Stimulated activated CD4-positive, alpha-beta T cell treated with anti-CD3 and anti-CD28 coated beads, Interleukin-1b, Interleukin-23, amount 100 ng/mL, for 1 hour (primary cell): ENCODE measurements around the gene FADS6.
"Not testable (repeated sequence)": the region's sequence is repeated elsewhere in the genome, so short reads cannot be mapped to it uniquely, and the experiment has no call there.

Experiments used
- DNase-seq, 2 donors: peaks; one replicate each; pipeline ENCODE4 v3.0.0-alpha.2; 2020; ENCODE audit warnings: low read depth in 2 of 2

FADS6 gene

DNA sequence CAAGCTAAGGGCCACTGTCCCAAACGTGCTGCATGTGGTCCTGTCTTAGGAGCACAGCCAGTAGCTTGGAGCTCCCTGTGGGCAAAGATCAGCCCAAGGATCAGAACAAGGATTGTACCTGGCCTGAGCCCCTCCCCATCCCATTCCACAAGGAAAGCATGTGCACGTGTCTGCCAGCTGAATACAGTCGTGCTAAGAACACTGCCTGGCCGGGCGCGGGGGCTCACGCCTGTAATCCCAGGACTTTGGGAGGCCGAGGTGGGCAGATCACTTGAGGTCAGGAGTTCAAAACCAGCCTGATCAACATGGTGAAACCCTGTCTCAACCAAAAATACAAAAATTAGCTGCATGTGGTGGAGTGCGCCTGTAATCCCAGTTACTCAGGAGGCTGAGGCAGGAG, 23.4 kb downstream of the FADS6 start:
- DNase-seq, result not testable (repeated sequence)

- no peak for DNase-seq
Measured at GRCh38 chr17:74868908-74869255, 24.6 kb downstream of the FADS6 start.

GRCh38 chr17:74868251-74868907, 25.1 kb downstream of the FADS6 start:
- no peak for DNase-seq

DNA sequence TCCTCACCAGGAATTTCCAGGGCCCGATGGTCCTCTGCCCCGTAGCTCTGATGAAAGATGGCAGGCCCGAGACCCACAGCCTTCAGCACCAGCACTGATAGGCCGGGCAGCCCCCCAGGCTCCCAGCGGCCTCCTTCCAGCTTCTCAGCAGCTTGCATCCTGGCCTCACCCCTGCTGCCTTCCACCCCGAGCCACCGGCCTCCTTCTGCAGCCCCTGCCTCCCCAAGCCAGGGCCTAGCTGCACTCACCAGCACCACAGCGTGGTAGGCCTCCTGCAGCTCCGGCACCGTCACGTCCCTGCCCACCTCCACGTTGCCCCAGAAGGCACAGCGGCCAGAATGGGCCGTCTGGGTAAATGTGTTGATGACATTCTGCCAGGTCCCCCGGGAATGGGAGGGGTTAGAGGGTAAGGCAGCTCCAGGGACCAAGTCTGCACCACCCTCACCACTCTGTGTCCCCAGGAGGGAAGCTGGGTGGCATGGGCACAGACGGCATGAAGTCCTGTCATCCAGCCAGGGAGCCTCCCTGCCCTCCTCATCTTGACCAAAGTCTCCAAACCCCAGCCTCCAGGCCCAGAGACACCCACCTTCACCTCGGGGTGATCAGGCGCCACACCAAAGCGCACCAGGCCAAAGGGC, 27.1 kb downstream of the FADS6 start:
- no peak for DNase-seq

DNA sequence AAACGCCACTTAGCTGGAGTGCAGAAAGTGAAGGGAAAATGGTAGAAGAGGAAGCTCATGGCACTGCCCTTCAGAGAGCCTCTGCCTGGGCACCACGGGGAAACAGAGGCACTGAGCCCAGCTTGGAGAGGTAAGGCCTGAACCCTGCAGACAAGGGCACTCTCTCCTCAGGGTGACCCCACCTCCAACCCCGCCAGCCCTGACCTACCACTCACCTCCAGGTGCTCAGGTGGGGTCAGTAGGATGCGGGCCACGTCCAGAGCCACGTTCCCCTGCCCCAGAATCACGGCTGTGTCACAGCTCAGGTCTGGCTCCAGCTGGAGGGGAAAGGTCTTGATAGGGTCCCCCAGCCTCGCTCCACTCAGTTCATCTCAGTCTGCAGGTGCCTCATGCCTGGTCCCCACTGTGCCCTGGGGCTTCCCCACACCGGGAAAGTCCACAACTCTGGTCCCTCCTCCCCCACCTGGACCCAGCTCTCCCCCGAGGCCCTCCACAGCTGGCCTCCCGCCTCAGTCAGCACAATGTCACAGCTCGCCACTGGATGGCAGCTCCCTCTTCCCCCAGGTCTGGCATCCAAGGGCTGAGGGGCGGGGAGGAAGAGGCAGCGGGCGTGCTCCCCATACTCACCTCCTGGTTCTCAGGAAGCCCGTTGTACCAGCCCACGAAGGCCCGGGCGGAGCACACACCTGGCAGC, 27.8 kb downstream of the FADS6 start:
- DNase-seq, result no peak

GRCh38 chr17:74864866-74865395, 28.5 kb downstream of the FADS6 start:
- peak; percentile 42 to 62 for DNase-seq

GRCh38 chr17:74864297-74864865, 29.1 kb downstream of the FADS6 start:
- no peak for DNase-seq

DNA sequence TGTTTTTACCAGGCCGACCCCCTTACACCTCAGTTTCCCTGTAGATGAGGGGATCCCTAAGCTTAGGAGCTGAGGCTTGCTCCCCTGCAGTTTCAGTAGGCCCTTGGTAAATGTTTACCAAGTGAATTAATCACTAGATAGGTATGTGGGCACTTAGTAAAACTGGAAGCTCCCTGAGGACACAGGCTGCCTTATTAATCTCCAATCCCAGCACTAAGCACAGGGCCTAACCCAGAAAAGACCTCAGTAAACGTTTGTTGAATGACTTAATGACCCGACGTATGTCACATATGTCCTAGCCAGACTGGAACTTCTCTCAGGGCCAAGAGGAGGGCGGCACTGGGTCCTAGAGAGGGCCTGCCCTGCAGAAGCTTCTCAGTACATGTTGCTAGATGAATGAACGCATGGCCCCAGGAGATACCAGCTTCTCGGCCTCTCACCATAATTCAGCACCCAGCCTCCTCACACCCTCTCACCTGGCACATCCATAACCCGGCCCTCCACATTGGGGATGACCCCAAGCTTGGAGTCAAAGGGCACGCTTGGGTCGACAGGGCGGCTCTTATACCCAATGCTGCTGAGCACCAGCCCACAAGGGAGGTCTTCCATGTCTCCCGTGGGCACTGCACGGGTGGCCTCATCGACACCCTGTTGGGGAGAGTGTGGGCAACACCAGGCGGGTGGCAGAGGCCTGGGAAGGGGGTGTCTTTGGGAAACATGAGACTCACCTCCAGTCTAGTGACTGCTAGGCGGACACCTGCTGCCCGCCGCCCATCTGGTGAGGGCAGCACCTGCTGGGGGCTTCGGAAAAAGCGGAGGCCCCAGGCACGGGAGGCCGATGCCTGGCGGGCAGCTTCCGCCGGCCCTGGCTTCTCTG, 29.8 kb downstream of the FADS6 start:
- DNase-seq, result no peak

- no peak for DNase-seq
Measured at GRCh38 chr17:74862919-74863318, 30.5 kb downstream of the FADS6 start.

- peak; percentile 40 to 62 for DNase-seq
Measured at GRCh38 chr17:74862108-74862901, 31.1 kb downstream of the FADS6 start.

- no peak for DNase-seq
Measured at GRCh38 chr17:74861662-74862107, 31.7 kb downstream of the FADS6 start.

DNA sequence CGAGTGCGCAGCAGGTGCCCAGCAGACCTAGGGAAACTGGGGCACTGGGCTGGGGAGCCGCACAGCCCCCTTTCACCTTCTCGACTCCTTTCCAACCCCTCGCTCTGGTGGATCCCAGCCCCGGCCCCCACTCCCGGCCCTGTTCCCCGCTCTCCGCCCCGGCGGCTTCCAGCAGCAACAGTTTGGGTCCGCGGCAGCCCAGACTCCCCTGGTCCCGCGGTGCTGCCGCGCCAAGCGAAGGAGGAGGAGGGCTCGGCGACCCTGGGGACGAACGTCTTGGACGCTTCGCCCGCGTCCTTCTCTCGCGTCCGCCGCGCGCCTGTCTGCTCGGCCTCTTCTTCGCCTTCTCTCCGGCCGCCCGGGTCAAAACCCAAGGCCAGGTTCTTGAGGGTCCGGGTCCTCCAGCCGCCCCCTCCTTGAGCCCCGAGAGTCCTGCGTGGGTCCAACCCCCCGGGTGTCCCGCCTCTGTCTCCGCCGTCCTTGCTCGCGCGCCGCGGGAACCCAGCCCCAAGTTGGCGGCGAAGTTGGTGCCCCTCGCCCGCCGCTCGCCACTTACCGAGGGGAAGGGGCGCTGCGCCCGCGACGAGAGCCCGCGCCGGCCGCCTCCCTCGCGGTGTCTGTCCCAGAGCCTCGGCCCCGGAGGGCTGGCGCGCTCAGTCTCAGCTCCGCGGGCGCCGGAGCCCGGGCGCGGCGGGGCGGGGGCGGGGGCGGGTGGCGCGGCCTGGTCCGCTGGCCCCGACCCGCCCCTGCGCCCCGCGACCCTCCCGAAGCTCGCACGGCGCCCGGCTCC, 32.4 kb downstream of the FADS6 start:
- no peak for DNase-seq

GRCh38 chr17:74860229-74860871, 33.1 kb downstream of the FADS6 start:
- no peak for DNase-seq

- peak in 1 of 2 donors; percentile 17 for DNase-seq
Measured at GRCh38 chr17:74859459-74860228, 33.8 kb downstream of the FADS6 start, which contains the start of gene GRIN2C. Gene GRIN2C (minus strand): TSS chr17:74859885. CDS start chr17:74855092, 4,793 bp downstream.

DNA sequence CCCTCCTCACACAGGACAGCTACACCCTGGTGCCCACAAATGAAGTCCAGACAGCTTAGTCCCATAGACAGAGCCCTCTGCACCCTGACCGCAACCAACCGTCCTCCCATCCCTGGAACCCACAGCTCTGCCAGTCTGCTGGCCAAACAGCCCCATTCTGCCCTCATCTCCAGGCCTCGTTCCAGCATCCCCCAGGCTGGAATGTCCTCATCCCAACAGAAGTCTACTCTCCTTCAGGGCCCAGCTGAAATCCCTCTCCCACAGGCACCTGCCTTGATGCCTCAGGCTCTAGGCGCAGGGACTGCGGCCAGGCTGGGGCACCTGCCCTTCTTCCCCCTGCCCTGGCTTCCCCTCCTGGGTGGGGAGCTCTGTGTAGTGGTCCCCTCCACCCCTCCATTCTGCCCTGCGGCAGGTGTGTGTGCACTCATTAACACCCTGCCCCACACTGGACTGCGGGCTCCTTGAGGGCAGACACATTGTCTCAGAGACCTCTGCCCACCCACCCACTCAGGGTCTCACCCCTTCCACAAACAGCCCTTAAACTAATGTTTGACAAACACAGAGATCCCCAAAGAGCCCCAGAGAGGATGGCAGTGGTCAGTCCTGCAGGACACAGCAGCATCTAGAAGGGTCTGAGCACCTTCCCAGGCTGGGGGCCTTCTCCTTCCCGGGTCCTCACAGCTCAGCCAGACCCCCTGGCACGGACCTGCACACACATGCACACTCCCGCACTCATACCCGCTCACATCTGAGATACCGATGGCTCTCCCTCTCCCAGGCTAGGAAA, 34.6 kb downstream of the FADS6 start:
- no peak for DNase-seq

- DNase-seq, result no peak
Measured at GRCh38 chr17:74857191-74857590, 36.2 kb downstream of the FADS6 start.

DNA sequence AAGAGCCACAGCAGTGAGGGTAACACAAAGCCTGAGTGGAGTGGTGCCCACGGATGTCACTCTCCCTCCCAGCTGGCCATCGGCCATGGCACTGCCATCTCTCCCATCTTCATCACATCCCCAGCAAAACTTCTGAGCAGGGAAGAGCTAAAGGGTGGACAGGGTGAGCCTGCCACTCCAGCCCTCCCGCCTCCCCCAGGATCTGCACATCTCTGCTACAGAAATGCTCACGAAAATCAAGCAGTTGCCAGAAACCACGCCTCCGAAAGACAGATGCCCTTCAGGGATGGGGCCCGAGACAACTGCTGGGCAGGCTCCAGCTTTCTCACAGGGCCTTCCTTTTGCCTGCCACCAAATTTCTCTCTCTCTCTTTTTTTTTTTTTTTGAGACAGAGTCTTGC, 37.3 kb downstream of the FADS6 start:
- no peak for DNase-seq

GRCh38 chr17:74855323-74855722, 38.1 kb downstream of the FADS6 start:
- no peak for DNase-seq
